ENCODE data around the gene S100A6. TPM values are rescaled to one million over a fixed set of nuclear protein-coding genes. Genes with fewer than 3 reads are reported as not detected.

The S100A6 gene
- polyA plus RNA-seq, 2 of the 4 experiments (the other 2 are of a cell fraction): 898 to 3,552 TPM

GRCh38 chr1:153540394-153541361, 4.9 kb upstream of the S100A6 start, which contains the start of gene S100A5:
Gene S100A5 (minus strand): TSS chr1:153540934. CDS start chr1:153540191, 743 bp downstream.
- FAIRE-seq: no peak
- H3K4me3 ChIP-seq: no peak within 1 kb of the TSS
- H3K9me3 ChIP-seq: no peaks in the 10 kb centered on the region
- no peak for DNase-seq (ENCODE audit: low read depth in 1 of 2, low spot score in 1 of 2)
- peaks cover 69% of the 10 kb centered on the region for H3K4me1 ChIP-seq
- TF ChIP-seq FOXS1 (CRISPR knock-in tag; IDR thresholded peaks at IDR 0.05): no peak
- no peak for TF ChIP-seq KDM5A (IDR thresholded peaks at IDR 0.05)
- no peak for ATAC-seq
- ChIA-PET CTCF (interaction anchor here (0.8 to 18.2 kb wide), 9 partner anchors 7 to 187 kb away, joined by 3 to 471 read pairs (median 4); partner anchors contain the start of genes S100A2 and S100A6), POLR2A (interaction anchor here (1.6 kb wide), 1 partner anchor 26 kb away, joined by 6 read pairs; no protein-coding TSS in a partner anchor)
- peak within 1 kb of the TSS; percentile 19 to 97; a peak in 5 of 6 replicates for H3K27ac ChIP-seq
- no peak within 1 kb of the TSS for H3K4me2 ChIP-seq
- 85% methylated on average over 11 of the region's 11 CpGs for WGBS (ENCODE audit: missing lambda C conversion rate)

GRCh38 chr1:153539395-153540093, 3.8 kb upstream of the S100A6 start:
- Histone ChIP-seq H3K4me3 (no peak overlapping the region), H3K9me3 (no peaks in the 10 kb centered on the region), H3K4me2 (no peak overlapping the region), H3K4me1 (peaks cover 61% of the 10 kb centered on the region), H3K27ac (peak overlapping the region; percentile 15 to 97; a peak in 3 of 6 replicates)
- FAIRE-seq (no peak), ATAC-seq (no peak), DNase-seq (ENCODE audit: low read depth in 1 of 2, low spot score in 1 of 2) (no peak)
- 77% methylated on average over 4 of the region's 4 CpGs for WGBS (ENCODE audit: missing lambda C conversion rate)
- no peak for TF ChIP-seq EHMT2 (IDR thresholded peaks at IDR 0.05; ENCODE audit: low read depth)
- no peak for TF ChIP-seq NPAS2 (CRISPR knock-in tag; IDR thresholded peaks at IDR 0.05; ENCODE audit: borderline replicate concordance)
- TF ChIP-seq RAD21 (conservative IDR thresholded peaks at IDR 0.05 in 1 of 2, IDR thresholded peaks at IDR 0.05 in 1 of 2): no peak
- TF ChIP-seq KDM5A (IDR thresholded peaks at IDR 0.05): no peak
- no peak for TF ChIP-seq BCL3 (IDR thresholded peaks at IDR 0.05)
- no peak for TF ChIP-seq E2F6 (IDR thresholded peaks at IDR 0.05; ENCODE audit: borderline replicate concordance, low read depth)
- no peak for TF ChIP-seq USF2 (IDR thresholded peaks at IDR 0.05)
- ChIA-PET CTCF (interaction anchor here (1.0 to 18.2 kb wide), 5 partner anchors 12 to 45 kb away, joined by 3 to 471 read pairs (median 4); partner anchors contain the start of gene S100A2), POLR2A (no interaction called here)

- FAIRE-seq (no peak), ATAC-seq (no peak), DNase-seq (ENCODE audit: low read depth in 1 of 2, low spot score in 1 of 2) (no peak)
- peaks cover 52% of the 10 kb centered on the region for H3K4me1 ChIP-seq
- H3K27ac ChIP-seq: peak overlapping the region; percentile 46 to 100; a peak in 5 of 6 replicates
- WGBS (ENCODE audit: missing lambda C conversion rate): 67% methylated on average over 6 of the region's 6 CpGs
- H3K4me2 ChIP-seq: 0 out of 3 replicates have a peak overlapping the region, but pooled peaks have one; percentile 4
- CTCF ChIA-PET: interaction anchor here (1.3 to 18.2 kb wide), 3 partner anchors 32 to 185 kb away, joined by 3 to 471 read pairs (median 63); partner anchors contain the start of genes S100A1 and S100A13
- TF ChIP-seq SMC3 (IDR thresholded peaks at IDR 0.05) (no peak), BCL3 (IDR thresholded peaks at IDR 0.05) (no peak), USF2 (IDR thresholded peaks at IDR 0.05) (peak; percentile 41; the same call in 1 of the 2 replicates)
- no peaks in the 10 kb centered on the region for H3K9me3 ChIP-seq
- H3K4me3 ChIP-seq: no peak overlapping the region
- POLR2A ChIA-PET: interaction anchor here (1.1 kb wide), 1 partner anchor 28 kb away, joined by 3 read pairs; no protein-coding TSS in a partner anchor
These were observed 2.6 kb upstream of the S100A6 start for GRCh38 chr1:153538315-153538821.

Measured in A549 (cell line).